ENCODE data around the gene GALNT10.

- TF ChIP-seq FOXM1 (IDR thresholded peaks at IDR 0.05; ENCODE audit: borderline replicate concordance) (no peak), PKNOX1 (IDR thresholded peaks at IDR 0.05) (no peak), SP1 (IDR thresholded peaks at IDR 0.05) (no peak), LEF1 (IDR thresholded peaks at IDR 0.05; ENCODE audit: borderline replicate concordance) (no peak), BHLHE40 (IDR thresholded peaks at IDR 0.05; ENCODE audit: borderline replicate concordance) (no peak), ELF4 (IDR thresholded peaks at IDR 0.05) (no peak), ZNF384 (IDR thresholded peaks at IDR 0.05) (no peak), SUZ12 (IDR thresholded peaks at IDR 0.05) (no peak), FOXK2 (IDR thresholded peaks at IDR 0.05) (no peak), HDGF (IDR thresholded peaks at IDR 0.05; ENCODE audit: borderline replicate concordance) (no peak), FOXA1 (IDR thresholded peaks at IDR 0.05) (no peak), TARDBP (IDR thresholded peaks at IDR 0.05) (no peak), ARNT (IDR thresholded peaks at IDR 0.05) (no peak)
These were observed 246.9 kb downstream of the GALNT10 start for GRCh38 chr5:154437281-154437965.
